Measurements from ENCODE around the gene FBXW2. TPM values are rescaled to one million over a fixed set of nuclear protein-coding genes. Genes with fewer than 3 reads are reported as not detected.

Gene FBXW2
- total RNA-seq, 1 experiment from 2014 or later, result 46.0 TPM

GRCh38 chr9:120713257-120714087 is 79.7 kb downstream of the FBXW2 start:
- H3K36me3 ChIP-seq (ENCODE audit: control insufficient read depth, insufficient read depth, low read length), result no peaks in the 10 kb centered on the region

GRCh38 chr9:120712539-120713031 is 80.6 kb downstream of the FBXW2 start:
- ATAC-seq (no peak), DNase-seq (ENCODE audit: low read depth, low spot score) (no peak)
- no peaks in the 10 kb centered on the region for H3K36me3 ChIP-seq (ENCODE audit: control insufficient read depth, insufficient read depth, low read length)
- no peak for TF ChIP-seq POLR2AphosphoS5 (IDR thresholded peaks at IDR 0.05; ENCODE audit: low read depth, low read length)
- no peak for TF ChIP-seq TCF7L2 (IDR thresholded peaks at IDR 0.05; ENCODE audit: low read depth, low read length)
- no peak for TF ChIP-seq REST (IDR thresholded peaks at IDR 0.05; ENCODE audit: insufficient read depth in 1 of 2, low read depth in 2 of 2, low read length in 1 of 2)
- TF ChIP-seq, protein P1, sequence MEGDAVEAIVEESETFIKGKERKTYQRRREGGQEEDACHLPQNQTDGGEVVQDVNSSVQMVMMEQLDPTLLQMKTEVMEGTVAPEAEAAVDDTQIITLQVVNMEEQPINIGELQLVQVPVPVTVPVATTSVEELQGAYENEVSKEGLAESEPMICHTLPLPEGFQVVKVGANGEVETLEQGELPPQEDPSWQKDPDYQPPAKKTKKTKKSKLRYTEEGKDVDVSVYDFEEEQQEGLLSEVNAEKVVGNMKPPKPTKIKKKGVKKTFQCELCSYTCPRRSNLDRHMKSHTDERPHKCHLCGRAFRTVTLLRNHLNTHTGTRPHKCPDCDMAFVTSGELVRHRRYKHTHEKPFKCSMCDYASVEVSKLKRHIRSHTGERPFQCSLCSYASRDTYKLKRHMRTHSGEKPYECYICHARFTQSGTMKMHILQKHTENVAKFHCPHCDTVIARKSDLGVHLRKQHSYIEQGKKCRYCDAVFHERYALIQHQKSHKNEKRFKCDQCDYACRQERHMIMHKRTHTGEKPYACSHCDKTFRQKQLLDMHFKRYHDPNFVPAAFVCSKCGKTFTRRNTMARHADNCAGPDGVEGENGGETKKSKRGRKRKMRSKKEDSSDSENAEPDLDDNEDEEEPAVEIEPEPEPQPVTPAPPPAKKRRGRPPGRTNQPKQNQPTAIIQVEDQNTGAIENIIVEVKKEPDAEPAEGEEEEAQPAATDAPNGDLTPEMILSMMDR (IDR thresholded peaks at IDR 0.05), result no peak
- TF ChIP-seq SIN3A (IDR thresholded peaks at IDR 0.05; ENCODE audit: borderline replicate concordance, insufficient read depth, low read depth, low read length), result no peak
- ChIA-PET POLR2A (no interaction called here), CTCF (no interaction called here)
- H3K27ac ChIP-seq (ENCODE audit: low read length), result peak overlapping the region; percentile 74
- peaks cover 33% of the 10 kb centered on the region for H3K4me1 ChIP-seq (ENCODE audit: control insufficient read depth, insufficient read depth, low read length)
- in situ Hi-C loops (cut with HindIII; ENCODE audit: low pct_unique_long_range_greater_than_20kb, low sequenced_read_pairs) (no loop called here), intact Hi-C loops (cut with micrococcal nuclease; ENCODE audit: unreplicated experiment) (loop anchor here (5.0 kb wide), 1 partner anchor 95 kb away; no protein-coding TSS in a partner anchor)
- peak overlapping the region; percentile 56 to 66 for H3K4me3 ChIP-seq (ENCODE audit: low read depth in 2 of 2, low read length in 2 of 2)
- BruUV-seq (replicated peaks), result no TSS peak
- H3K27me3 ChIP-seq (ENCODE audit: control insufficient read depth, insufficient read depth, low read length), result no peaks in the 10 kb centered on the region
- H3K9me3 ChIP-seq (ENCODE audit: control insufficient read depth, insufficient read depth, low read depth, low read length), result no peaks in the 10 kb centered on the region

More at GRCh38 chr9:120713257-120714087, 79.7 kb downstream of the FBXW2 start:
- ATAC-seq (no peak), DNase-seq (ENCODE audit: low read depth, low spot score) (no peak)
- in situ Hi-C loops (cut with HindIII; ENCODE audit: low pct_unique_long_range_greater_than_20kb, low sequenced_read_pairs) (no loop called here), intact Hi-C loops (cut with micrococcal nuclease; ENCODE audit: unreplicated experiment) (loop anchor here (5.0 kb wide), 1 partner anchor 96 kb away; no protein-coding TSS in a partner anchor)
- no TSS peak for BruUV-seq (replicated peaks)
- peak overlapping the region; percentile 74; the same call in 1 of the 2 replicates for H3K27ac ChIP-seq (ENCODE audit: low read length)
- TF ChIP-seq REST (IDR thresholded peaks at IDR 0.05; ENCODE audit: insufficient read depth in 1 of 2, low read depth in 2 of 2, low read length in 1 of 2), result no peak
- no peak for TF ChIP-seq TCF7L2 (IDR thresholded peaks at IDR 0.05; ENCODE audit: low read depth, low read length)
- TF ChIP-seq POLR2AphosphoS5 (IDR thresholded peaks at IDR 0.05; ENCODE audit: low read depth, low read length), result no peak
- no peak for TF ChIP-seq SIN3A (IDR thresholded peaks at IDR 0.05; ENCODE audit: borderline replicate concordance, insufficient read depth, low read depth, low read length)
- TF ChIP-seq, protein P1 (IDR thresholded peaks at IDR 0.05), result no peak
- peak overlapping the region; percentile 56 to 66 for H3K4me3 ChIP-seq (ENCODE audit: low read depth in 2 of 2, low read length in 2 of 2)
- ChIA-PET CTCF (no interaction called here), POLR2A (no interaction called here)
- peaks cover 32% of the 10 kb centered on the region for H3K4me1 ChIP-seq (ENCODE audit: control insufficient read depth, insufficient read depth, low read length)
- H3K27me3 ChIP-seq (ENCODE audit: control insufficient read depth, insufficient read depth, low read length), result no peaks in the 10 kb centered on the region
- no peaks in the 10 kb centered on the region for H3K9me3 ChIP-seq (ENCODE audit: control insufficient read depth, insufficient read depth, low read depth, low read length)
